K562 (cell line): ENCODE results near the gene MYH15. TPM values are rescaled to one million over a fixed set of nuclear protein-coding genes. Genes with fewer than 3 reads are reported as not detected.

ENCODE experiments used
- BDP1 ChIP-seq: IDR thresholded peaks from 3 replicates; pipeline ENCODE4 v1.6.1; 2011; ENCODE audit not compliant: insufficient read length, insufficient read depth
- ESRRB ChIP-seq: fragments of 250-450 bp; sonication (Bioruptor Pico); IDR thresholded peaks from 2 replicates; pipeline ENCODE4 v1.5.0; 2020; ENCODE audit warnings: mild to moderate bottlenecking, moderate library complexity, borderline replicate concordance
- GTF2A2 ChIP-seq: IDR thresholded peaks from 2 replicates; pipeline ENCODE4 v1.6.1; 2016; ENCODE audit warnings: mild to moderate bottlenecking, missing genetic modification characterization, missing compliant biosample characterization
- HMG20A ChIP-seq: fragments of 450-650 bp; formaldehyde crosslinking; conservative IDR thresholded peaks from 2 replicates; pipeline ENCODE4 v1.4.0; 2020; ENCODE audit warnings: mild to moderate bottlenecking, mixed read lengths
- MTA3 ChIP-seq: fragments of 450-650 bp; formaldehyde crosslinking; IDR thresholded peaks from 2 replicates; pipeline ENCODE4 v1.6.1; 2017; ENCODE audit warnings: mild to moderate bottlenecking, borderline replicate concordance
- SMAD3 ChIP-seq: fragments of 450-650 bp; formaldehyde crosslinking; conservative IDR thresholded peaks from 2 replicates; pipeline ENCODE4 v1.4.0; 2020; ENCODE audit warnings: mild to moderate bottlenecking
- TOE1 ChIP-seq, 2 experiments: fragments of 450-650 bp in 1 of 2; sonication (generic) in 1 of 2; formaldehyde crosslinking in 1 of 2; IDR thresholded peaks; 2 replicates each; pipeline versions ENCODE4 v1.7.1 to v1.8.0; 2016 to 2022; ENCODE audit warnings: borderline replicate concordance in 2 of 2, mild to moderate bottlenecking in 2 of 2, antibody characterized with exemption in 1 of 2, inconsistent platforms in 1 of 2, low read depth in 1 of 2, missing genetic modification reagents in 1 of 2, moderate library complexity in 1 of 2
- polyA plus RNA-seq, 8 experiments: library from polyadenylated mRNA; depleted of rRNA in 4 of 8; stranded (reverse) in 5 of 8; unstranded in 3 of 8; fragments of >200 nt; fragmentation: Nextera tagmentation in 2 of 8; fragmentation: Illumina TruSeq in 1 of 8; extraction: Ambion mirVana in 2 of 8; extraction: Trizol in 1 of 8; gene quantifications; 2 replicates each; pipeline versions ENCODE4 v1.2.1 to v1.2.3, GENCODE V29; 2011 to 2014; ENCODE audit warnings: inconsistent platforms in 1 of 8, missing spikeins in 1 of 8
- total RNA-seq, 7 experiments: library from RNA; depleted of rRNA in 6 of 7; stranded (reverse); fragments of >200 nt in 6 of 7; fragmentation: Illumina TruSeq in 2 of 7; extraction: Trizol in 2 of 7; gene quantifications; 2 replicates each; pipeline versions ENCODE4 v1.2.1 to v1.2.3, GENCODE V29; 2011 to 2021; ENCODE audit warnings: low replicate concordance in 1 of 7
- TF ChIP-seq, protein P1 (sequence below), 2 experiments: fragments of 450-650 bp; IDR thresholded peaks; 2 replicates each; pipeline ENCODE4 v1.6.1; 2016; ENCODE audit warnings: mild to moderate bottlenecking in 2 of 2, borderline replicate concordance in 1 of 2, low read depth in 1 of 2, moderate library complexity in 1 of 2
- TF ChIP-seq, protein P2 (sequence below): fragments of 250-450 bp; sonication (Bioruptor Pico); IDR thresholded peaks from 2 replicates; pipeline ENCODE4 v1.5.0; 2021
- TF ChIP-seq, protein P3 (sequence below): sonication (generic); formaldehyde crosslinking; IDR thresholded peaks from 2 replicates; pipeline ENCODE4 v1.8.1; 2023; ENCODE audit warnings: missing genetic modification reagents, mild to moderate bottlenecking, borderline replicate concordance

MYH15 gene
- total and polyA plus RNA-seq, 9 of the 15 experiments (the other 6 are each of a cell fraction or from before 2014, with no cell fraction given), result 0.03 to 0.29 (median 0.12) TPM

DNA sequence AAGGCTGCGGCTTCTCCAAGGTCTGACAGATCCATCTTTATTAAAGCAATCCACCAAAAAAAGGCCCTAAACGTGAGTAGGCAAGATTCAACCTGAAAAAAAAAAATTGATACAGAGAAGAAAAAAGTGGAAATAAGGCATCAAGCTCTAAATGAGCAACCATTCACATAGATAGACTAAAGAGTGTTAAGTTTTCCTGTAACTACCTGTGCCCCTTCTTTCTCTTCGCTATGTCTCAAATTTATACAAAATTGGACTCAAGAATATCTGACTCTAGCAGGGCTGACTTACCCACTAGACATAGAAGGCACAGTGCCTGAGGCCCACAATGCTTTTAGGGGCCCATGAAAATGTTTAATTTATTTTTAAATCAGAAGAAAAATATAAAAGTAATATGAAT, at the start of gene MYH15 (continued):
- TF ChIP-seq, protein P1, sequence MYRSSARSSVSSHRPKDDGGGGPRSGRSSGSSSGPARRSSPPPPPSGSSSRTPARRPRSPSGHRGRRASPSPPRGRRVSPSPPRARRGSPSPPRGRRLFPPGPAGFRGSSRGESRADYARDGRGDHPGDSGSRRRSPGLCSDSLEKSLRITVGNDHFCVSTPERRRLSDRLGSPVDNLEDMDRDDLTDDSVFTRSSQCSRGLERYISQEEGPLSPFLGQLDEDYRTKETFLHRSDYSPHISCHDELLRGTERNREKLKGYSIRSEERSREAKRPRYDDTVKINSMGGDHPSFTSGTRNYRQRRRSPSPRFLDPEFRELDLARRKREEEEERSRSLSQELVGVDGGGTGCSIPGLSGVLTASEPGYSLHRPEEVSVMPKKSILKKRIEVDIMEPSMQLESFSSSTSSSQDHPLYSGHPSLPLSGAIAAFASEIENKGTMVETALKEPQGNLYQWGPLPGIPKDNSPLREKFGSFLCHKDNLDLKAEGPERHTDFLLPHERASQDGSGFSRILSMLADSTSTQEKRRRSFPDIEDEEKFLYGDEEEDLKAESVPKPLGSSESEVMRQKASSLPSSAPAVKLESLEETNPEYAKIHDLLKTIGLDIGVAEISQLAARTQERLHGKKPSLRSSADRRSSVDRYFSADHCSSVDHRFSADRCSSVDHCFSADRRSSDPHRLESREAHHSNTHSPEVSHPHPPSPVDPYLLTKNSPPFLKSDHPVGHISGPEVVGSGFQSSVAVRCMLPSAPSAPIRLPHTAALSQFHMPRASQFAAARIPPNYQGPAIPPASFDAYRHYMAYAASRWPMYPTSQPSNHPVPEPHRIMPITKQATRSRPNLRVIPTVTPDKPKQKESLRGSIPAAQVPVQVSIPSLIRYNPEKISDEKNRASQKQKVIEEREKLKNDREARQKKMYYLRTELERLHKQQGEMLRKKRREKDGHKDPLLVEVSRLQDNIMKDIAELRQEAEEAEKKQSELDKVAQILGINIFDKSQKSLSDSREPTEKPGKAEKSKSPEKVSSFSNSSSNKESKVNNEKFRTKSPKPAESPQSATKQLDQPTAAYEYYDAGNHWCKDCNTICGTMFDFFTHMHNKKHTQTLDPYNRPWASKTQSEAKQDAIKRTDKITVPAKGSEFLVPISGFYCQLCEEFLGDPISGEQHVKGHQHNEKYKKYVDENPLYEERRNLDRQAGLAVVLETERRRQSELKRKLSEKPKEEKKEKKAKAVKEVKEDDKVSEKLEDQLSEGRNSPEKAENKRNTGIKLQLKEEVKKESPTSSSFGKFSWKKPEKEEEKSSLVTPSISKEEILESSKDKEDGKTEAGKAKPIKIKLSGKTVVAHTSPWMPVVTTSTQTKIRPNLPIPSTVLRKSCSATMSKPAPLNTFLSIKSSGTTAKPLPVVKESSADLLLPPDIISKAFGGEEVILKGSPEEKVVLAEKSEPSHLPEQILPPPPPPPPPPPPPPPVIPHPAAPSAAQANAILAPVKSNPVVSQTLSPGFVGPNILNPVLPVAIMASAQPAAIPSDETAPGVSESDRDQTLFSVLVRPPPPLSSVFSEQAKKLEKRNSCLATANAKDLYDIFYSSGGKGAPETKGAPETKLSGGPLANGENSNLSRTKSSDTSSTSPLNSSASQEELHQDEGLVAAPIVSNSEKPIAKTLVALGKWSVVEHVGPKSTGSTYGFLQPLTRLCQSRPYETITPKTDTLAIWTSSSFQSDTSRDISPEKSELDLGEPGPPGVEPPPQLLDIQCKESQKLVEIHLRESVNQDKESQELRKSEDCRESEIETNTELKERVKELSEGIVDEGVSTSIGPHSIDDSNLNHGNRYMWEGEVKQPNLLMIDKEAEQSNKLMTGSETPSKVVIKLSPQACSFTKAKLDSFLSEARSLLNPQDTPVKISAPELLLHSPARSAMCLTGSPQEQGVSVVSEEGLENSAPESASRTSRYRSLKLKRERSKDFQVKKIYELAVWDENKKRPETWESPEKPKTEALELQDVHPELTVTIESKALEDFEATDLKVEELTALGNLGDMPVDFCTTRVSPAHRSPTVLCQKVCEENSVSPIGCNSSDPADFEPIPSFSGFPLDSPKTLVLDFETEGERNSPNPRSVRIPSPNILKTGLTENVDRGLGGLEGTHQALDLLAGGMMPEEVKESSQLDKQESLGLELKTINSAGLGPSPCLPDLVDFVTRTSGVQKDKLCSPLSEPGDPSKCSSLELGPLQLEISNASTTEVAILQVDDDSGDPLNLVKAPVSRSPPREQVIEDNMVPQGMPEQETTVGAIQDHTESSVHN (IDR thresholded peaks at IDR 0.05; ENCODE audit: borderline replicate concordance in 1 of 2, low read depth in 1 of 2), result no peak
- TF ChIP-seq MTA3, result no peak
- no peak for TF ChIP-seq HMG20A (CRISPR knock-in tag)
- no peak for TF ChIP-seq BDP1
- TF ChIP-seq SMAD3 (CRISPR knock-in tag), result no peak
- no peak for TF ChIP-seq TOE1 (IDR thresholded peaks at IDR 0.05; ENCODE audit: borderline replicate concordance)
- TF ChIP-seq TOE1 (CRISPR knock-in tag; IDR thresholded peaks at IDR 0.05; ENCODE audit: borderline replicate concordance, low read depth), result no peak
- TF ChIP-seq, protein P2, sequence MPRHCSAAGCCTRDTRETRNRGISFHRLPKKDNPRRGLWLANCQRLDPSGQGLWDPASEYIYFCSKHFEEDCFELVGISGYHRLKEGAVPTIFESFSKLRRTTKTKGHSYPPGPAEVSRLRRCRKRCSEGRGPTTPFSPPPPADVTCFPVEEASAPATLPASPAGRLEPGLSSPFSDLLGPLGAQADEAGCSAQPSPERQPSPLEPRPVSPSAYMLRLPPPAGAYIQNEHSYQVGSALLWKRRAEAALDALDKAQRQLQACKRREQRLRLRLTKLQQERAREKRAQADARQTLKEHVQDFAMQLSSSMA, result no peak
- TF ChIP-seq GTF2A2, result no peak
- TF ChIP-seq, protein P3, sequence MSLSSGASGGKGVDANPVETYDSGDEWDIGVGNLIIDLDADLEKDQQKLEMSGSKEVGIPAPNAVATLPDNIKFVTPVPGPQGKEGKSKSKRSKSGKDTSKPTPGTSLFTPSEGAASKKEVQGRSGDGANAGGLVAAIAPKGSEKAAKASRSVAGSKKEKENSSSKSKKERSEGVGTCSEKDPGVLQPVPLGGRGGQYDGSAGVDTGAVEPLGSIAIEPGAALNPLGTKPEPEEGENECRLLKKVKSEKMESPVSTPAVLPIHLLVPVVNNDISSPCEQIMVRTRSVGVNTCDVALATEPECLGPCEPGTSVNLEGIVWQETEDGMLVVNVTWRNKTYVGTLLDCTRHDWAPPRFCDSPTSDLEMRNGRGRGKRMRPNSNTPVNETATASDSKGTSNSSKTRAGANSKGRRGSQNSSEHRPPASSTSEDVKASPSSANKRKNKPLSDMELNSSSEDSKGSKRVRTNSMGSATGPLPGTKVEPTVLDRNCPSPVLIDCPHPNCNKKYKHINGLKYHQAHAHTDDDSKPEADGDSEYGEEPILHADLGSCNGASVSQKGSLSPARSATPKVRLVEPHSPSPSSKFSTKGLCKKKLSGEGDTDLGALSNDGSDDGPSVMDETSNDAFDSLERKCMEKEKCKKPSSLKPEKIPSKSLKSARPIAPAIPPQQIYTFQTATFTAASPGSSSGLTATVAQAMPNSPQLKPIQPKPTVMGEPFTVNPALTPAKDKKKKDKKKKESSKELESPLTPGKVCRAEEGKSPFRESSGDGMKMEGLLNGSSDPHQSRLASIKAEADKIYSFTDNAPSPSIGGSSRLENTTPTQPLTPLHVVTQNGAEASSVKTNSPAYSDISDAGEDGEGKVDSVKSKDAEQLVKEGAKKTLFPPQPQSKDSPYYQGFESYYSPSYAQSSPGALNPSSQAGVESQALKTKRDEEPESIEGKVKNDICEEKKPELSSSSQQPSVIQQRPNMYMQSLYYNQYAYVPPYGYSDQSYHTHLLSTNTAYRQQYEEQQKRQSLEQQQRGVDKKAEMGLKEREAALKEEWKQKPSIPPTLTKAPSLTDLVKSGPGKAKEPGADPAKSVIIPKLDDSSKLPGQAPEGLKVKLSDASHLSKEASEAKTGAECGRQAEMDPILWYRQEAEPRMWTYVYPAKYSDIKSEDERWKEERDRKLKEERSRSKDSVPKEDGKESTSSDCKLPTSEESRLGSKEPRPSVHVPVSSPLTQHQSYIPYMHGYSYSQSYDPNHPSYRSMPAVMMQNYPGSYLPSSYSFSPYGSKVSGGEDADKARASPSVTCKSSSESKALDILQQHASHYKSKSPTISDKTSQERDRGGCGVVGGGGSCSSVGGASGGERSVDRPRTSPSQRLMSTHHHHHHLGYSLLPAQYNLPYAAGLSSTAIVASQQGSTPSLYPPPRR (CRISPR knock-in tag), result no peak
- TF ChIP-seq ESRRB (CRISPR knock-in tag), result no peak
